Measurements from ENCODE around the gene TBC1D4. TPM values are rescaled to one million over a fixed set of nuclear protein-coding genes. Genes with fewer than 3 reads are reported as not detected.
"Not testable (repeated sequence)": the region's sequence is repeated elsewhere in the genome, so short reads cannot be mapped to it uniquely, and the experiment has no call there.

Gene TBC1D4
- total RNA-seq, 1 donor from 2014 or later = 20.1 TPM

DNA sequence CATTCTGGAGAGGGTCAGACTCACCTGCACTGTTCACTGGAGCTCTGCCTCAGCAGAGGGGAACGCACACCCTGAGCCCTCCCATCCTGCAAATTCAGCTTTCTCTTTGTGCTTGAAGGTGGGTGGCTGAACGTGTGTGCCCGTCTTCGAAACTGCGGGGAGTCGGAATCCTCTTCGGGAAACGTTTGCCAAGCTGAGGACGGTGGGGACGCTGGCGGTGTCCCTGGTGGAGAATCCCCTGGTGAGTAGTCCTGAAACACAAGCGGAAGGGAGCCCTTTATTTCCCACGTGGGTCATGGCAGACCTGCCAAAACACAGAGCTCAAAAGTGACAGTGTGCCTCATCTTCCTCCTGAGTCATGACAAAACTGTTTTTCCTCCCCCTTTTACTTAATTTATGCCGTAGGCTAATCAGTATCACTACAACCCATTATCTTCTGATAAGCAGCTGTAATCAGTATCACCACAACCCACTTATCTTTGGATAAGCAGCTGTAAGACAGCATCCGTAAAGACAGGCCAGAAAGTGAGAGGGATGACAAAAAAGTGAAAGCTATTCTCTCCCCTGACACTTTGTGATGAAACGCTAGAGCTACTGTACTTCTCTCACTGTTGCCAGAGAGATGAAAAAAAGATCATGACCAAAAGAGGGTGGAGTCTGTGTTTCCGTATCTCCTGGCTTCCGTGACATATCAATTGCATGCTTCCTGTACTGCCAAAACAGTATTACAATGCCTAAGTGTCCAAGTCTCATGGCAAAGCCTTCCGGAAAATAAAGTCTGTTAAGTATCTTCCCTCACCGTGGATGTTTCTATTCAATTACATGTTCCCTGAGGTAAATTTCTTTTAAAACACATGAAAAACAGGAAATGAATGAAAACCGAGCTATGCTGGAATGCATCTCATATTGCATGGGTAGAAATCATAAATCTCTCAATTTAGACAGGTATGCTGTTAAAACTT lies 155.5 kb downstream of the TBC1D4 start:
- DNase-seq (ENCODE audit: low read depth) = no peak

DNA sequence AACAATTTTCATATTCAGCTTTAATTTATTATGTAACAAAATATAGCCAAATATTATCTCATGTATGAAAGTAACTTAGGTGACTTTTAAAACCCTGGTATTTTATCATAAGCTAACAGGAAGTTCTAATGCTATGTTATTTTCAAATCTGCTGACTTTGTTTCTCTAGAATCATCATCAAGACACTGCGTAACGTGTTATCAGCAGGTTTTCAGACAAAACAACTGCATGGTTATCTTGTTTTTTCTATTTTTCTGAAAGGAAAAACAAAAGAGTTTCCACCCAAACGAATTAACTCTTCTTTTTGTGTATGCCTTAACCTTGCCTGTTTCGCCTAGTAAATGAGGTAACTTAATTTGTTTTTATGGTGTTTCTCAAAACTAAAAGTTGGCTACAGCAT lies 156.3 kb downstream of the TBC1D4 start:
- no peak for DNase-seq (ENCODE audit: low read depth)

DNA sequence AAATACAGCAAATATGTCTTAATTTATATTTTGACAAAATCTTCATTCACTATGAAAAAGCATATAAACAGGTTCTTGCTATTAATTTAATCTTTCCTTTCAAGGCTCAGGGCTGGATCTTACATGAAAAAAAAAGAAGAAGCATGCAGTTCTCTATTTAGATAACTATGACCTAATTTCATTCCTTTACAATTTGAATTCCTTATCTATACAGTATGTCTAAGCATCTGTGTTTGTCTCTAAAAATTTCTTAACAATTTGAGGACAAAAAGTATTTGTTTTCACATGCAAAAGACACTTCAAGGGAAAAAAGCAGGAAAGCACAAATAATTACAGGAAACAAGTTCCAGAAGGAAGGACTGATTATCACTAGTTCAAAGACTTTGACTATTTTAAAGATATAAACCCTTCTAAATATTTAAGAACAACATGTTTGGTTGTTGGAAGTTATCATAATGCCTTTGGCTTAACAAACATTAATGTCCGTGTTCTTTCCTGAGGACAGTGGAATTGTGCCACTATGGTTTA lies 157.5 kb downstream of the TBC1D4 start:
- DNase-seq (ENCODE audit: low read depth) = no peak

DNA sequence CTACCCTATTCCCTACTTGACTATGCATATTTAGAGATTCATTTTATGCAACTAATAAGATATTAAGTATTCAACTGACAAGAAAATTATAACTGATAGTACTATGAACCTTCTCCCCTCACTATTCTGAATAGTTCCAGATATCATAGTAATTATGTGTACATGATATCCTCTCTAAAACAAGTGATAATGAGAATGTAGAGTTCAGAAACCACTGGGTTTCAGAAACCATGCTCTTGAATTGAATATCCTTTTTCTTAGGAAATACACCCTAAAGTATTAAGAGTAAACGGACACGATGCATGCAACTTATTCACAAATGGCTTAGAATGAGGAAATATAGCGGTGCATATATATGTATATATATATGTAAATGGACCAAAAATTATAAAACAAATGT lies 160.9 kb downstream of the TBC1D4 start:
- no peak for DNase-seq (ENCODE audit: low read depth)

DNA sequence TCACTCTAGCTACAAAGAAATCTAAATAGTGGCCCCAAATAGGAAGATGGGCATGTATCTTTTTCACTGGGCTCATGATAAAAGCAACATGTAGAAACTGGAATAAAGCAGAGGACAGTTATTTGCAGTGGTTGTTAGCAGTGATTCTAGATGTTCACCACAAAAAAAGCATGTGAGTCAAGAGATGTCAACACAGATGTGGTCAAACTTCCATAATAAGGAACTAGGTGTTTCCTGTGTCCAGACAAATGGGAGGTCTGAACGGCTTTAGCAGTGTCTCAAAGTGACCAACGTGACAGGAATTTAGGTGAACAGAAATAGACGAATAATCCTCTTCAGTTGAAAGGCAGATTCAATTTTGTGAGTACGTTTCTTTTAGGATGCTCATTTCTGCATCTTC lies 162.7 kb downstream of the TBC1D4 start:
- DNase-seq (ENCODE audit: low read depth) = peak; percentile 54

DNA sequence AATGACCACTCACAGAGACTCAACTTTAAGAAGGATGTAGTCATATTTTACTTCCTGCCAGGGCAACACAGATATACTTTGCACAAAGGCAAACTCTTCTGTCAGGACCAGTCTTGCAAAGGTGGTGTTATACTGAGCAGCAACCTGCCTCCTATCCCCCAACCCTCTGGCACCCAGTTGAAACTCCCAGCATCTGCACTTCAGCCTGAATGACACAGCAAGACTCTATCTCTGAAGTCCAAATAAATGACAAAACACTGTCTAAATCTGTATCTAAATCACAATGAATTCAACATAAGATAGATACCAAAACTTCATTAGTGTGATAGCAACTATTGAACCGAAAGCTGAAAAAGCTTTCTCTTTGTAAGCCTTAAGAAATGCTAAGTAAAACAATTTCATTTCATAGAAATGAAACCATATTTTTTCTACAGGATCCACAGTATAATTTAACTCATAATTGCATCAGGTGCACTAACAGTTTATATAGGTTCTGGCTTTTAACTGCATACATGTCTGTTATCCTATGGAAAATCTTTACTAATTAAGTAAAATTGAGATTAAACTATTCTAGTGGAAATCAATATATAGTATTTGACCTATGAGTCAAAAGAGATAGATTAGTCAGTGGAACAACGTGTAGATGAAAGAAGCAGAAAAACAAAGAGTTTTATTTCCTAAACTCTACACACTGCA lies 163.7 kb downstream of the TBC1D4 start:
- no peak for DNase-seq (ENCODE audit: low read depth)

DNA sequence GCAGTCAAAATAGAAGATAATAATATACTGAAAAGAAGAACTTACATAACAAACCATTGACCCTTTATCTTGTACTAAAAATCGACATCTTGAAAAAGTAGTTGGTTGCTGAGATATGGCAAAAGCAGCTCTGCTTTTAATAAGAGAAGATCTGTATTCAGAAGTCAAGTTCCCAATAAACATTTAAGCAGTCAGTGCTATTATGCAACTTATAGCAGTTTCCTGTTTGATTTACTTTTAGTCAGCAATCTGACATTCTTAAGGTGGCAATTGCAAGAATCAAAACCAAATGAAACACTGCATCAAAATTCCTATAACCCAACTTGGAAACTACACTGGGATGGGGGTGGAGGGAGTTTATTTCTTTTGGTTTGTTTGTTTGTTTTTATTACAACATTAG lies 165.5 kb downstream of the TBC1D4 start:
- DNase-seq (ENCODE audit: low read depth) = peak; percentile 76

DNA sequence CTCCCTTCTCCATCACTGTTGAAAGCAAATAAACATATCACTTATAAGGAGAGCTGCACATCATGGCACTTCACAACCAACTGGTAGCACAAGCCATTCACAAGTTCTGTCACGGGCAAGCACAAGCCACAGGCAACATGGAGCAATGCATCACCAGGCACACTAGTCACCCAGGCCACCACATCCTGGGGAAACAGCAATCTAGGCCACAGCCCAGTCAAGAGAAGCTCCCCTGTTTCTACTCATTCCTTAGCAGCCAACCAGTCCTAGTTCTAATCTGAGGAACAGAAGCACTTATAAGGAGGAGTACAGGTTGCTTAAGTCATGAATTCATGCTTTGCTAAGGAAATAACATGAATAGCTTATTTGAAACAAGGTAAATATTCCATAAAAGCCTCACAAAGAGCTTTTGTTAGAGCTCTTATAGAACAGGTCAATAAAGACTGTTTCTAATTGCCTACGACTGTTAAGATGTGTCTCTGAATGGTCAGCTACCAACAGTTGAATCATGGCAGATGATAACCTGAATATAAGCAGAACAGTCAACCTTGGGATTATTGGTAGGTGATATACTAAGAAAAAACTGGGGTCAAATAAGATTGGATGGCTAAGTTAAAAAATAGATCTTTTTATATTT lies 169.0 kb downstream of the TBC1D4 start:
- DNase-seq (ENCODE audit: low read depth) = no peak

DNA sequence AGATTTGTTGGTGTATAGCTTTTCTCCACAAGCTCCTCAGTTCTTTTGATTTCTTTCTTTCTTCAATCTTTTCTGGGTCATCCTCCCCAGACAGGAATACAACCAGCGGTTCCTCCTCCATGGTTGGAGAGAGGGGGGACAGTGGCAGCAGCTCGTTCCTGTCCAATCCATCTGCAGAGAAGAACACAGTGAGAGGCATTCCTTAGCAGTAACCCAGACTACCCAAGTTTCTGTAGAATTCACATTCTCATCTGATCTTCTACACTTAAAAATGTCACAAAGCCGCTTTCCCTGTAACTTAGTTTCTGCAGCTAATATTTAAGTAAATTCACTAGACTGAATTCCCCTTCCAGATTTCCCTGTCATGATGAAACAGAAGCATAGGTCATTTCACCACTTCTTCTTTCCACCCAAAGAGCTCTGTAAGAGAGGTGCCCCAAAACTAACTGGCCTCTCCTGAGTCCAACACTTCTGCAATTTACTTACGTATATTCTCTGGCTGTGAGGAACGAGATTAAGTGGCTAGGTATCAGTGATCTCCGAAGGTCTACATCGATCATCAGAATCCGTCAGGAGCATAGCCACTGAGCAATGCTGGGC lies 171.9 kb downstream of the TBC1D4 start:
- DNase-seq (ENCODE audit: low read depth) = no peak

DNA sequence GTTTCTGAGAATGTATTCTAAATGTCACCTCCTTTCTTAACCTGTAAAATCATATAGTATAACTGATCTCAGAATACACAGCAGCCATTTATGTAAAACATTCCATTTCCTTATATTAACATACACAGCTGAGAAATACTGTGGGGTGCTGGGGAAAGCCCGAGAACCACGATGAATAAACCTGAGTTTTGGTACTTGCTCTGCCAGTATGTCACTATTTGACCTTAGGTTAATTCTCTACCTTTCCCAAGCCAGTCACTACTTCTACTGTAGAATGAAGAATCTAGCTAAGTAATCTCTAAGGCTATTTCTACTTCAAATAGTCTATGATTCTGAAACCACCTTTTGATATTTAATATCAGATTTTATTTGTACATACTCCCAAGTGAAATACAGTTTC lies 173.7 kb downstream of the TBC1D4 start:
- DNase-seq (ENCODE audit: low read depth) = peak; percentile 13

DNA sequence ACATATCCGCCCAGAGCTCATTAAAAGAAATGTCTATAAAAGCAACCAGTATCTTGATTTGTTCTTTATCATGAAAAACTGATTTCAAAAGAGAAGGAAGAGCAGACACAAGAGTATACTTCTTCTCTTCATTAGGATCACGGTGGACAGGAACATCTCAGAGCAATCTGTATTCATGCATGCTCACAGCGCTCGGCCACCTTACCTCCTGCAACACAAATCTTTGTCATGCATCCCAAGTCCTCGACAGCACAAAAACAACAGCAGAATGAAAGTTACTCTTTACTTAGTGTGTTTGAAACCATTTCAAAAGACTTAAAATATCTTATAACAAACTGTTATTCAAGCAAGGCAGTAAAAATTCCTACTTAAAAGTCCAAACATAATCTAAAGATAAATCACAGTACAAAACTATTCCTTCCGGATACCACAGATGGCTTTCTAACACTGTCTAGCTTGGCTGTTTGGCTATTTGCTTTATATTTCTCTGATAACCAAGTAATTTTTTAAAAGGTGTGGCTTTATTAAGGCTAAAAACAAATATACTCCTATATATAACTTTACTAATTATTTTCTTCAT lies 174.5 kb downstream of the TBC1D4 start:
- no peak for DNase-seq (ENCODE audit: low read depth)

DNA sequence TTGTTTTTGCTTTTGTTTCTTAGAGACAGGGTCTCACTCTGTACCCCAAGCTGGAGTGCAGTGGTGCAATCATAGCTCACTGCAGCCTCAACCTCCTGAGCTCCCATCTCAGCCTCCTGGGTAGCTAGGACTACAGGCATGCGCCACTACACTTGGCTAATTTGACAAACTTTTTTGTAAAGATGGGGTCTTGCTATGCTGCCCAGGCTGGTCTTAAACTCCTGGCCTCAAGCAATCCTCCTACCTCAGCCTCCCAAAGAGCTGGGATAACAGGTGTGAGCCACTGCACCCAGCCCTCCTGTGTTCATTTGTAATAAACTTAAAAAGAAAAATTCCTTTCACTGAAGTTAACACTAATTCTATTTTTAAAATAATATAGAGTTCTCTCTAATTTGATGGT lies 175.0 kb downstream of the TBC1D4 start:
- DNase-seq (ENCODE audit: low read depth) = not testable (repeated sequence)

DNA sequence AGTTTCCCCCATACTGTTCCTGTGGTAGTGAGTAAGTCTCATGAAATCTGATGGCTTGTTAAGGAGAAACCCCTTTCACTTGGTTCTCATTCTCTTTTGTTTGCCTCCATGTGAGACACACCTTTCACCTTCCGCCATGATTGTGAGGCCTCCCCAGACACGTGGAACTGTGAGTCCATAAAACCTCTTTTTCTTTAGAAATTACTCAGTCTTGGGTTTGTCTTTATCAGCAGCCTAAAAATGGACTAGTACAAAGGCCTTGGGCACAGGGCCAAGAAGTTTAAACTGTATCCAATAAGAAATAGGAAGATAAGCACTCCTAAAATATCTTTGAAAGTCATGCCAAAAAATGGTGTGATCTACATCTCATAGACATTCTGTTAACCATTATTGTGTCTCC lies 176.9 kb downstream of the TBC1D4 start:
- no peak for DNase-seq (ENCODE audit: low read depth)

DNA sequence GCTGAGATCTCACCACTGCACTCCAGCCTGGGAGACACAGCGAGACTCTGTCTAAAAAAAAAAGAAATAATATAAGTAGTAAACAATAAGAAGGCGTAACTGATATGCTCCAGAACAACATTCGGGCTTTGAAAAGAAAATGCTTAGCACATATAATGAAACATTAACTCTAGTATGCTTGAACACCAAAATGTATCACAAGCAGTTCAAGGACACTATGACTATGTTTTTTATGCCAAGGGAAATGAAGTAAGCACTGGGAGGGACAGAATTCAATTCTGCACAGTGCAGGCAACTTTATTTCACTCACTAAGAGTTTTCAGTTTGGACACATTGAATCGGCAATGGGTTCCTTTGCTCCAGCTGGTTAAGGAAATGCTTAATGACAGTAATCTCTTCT lies 178.7 kb downstream of the TBC1D4 start:
- DNase-seq (ENCODE audit: low read depth) = no peak

DNA sequence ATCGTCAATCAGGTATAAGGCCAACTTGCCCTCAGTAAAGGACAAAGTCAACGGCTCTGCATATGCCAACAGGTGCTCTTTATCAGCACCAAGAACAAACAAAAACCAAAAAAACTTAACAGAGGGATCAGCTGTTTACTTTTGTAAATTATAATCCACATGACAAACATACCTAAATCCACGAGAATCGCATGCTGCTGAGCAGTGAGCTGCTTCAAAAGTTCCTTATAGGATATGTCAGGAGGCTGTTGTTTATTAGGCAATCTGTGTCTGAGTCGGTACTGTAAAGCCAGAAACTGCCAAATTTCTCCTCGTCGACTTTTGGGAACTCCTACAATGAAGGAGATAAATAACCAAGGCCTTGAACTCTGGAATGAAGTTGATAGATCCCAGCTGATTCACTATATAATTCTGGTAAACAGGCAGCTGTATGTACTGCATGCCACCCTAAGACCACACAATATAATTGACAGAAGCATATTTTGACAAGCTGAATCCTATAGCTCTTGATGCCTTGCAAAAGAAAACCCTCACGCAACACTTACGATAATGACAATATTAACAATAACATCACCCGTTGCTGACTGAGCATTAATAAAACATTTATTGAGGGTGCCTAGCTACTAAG lies 179.8 kb downstream of the TBC1D4 start:
- DNase-seq (ENCODE audit: low read depth) = no peak

DNA sequence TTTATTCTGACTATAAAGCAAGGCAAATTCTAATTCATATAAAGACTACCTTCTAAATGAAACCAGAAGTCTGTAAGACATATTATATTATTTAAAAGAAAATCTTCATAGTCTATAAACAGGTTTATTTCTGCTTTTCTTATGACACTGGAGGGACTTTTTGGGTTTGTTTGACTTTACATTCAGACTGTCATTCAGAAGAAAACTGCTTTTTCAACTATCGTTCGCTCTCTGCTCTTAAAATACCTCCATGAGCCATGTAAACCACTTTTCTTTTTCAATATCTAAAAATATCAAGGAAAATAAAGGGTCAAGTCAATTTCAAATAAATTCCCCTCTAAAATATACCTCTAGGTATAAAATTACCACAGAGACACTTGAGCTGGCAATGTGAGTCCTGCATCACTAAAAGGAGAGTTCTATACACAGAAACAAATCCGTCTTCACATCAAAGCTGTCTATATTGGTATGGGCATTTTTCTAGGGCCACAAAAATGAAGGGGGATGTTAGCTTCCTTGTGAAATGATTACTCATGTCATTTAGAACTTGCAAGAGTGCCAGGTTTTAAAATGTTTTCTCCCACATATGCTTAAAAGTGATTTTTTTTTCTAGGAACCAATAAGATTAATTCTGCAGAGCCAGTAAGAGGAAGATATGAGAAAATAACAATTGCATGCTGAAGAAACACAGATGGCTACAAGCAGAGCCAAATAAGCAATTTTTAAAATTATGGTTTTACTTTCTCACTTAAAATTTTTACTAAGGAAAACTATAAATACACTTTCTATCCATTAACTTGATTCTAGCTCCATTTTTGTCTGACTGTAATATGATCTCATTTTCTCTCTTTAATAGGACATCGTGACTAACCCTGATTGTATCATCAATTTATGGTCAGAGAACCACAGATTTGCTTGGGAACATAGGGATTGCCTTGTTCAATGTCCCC lies 181.8 kb downstream of the TBC1D4 start:
- DNase-seq (ENCODE audit: low read depth) = peak; percentile 13

DNA sequence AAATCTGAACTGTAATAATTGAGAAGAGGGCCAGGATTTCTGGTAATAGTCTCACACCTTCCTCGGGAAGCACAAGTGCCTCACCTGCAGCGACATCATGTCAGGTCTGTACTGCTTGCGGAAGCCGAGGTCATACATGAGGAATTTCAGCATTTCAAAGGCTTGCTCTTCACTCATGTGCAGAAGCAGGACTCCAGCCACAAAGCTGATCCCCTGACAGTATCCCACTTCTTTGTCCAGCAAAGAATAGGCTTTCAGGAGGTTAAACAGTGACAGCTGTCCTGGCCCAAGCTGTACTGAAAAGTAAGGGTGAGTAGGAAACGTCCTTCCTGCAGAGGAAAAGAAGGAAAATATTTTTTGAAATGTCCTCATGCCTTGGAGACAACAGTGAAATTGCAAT lies 182.7 kb downstream of the TBC1D4 start:
- no peak for DNase-seq (ENCODE audit: low read depth)

DNA sequence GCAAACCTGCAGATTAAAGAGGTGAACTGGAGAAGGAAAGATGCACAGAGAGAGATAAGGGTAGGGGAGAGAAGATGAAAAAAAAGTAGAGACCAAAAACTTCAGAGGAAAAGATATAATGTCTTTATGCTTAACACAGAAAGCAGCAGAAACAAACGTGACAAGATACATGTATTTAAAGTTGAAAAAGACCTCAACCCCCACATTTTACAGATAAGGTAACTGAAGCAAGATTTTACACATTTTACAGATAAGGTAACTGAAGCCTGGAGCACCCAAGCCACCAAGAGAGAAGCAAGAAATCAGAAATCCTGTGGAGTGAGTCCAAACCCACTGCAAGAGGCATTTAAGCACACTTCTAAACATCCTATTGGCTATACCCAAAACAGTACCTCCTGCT lies 185.3 kb downstream of the TBC1D4 start:
- no peak for DNase-seq (ENCODE audit: low read depth)

DNA sequence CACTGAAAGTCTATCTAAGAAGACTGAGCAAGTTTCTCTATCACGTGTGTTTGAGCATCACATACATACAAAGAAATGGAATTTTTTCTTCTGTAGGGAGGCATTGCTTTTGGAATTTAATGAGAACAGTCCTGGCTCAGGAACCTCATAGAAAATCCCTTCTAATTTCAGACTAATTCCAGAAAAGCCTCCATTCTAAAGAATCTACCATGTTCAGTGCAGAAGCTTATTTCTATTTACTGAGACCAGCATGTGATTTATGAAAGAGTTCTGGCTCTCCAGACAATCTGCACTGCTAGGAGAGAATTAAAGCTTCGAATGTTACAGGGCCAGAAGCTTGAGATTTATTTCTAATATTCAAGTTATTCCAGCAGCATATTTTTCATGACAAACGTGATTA lies 186.8 kb downstream of the TBC1D4 start:
- DNase-seq (ENCODE audit: low read depth) = no peak

DNA sequence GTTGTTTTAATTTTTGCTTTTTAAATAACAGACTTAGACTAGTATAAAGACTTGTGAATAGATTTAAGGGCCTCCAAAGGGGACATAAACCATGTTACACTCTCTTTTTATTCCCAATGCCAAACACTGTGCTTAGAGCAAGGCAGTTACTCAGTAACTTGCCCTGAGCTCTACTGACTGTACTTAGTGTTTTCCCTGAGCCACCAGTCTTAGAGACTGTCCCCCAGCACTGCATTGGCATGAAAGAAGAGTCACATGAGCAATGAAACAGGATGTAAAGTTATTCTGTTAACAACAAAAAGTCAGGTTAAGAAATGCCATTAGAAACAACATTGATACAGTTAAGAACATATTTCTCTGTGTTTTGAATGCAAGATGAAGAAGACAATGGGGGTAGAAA lies 187.9 kb downstream of the TBC1D4 start:
- peak; percentile 71 for DNase-seq (ENCODE audit: low read depth)
